K562 (cell line): ENCODE results near the gene PYGB. TPM values are rescaled to one million over a fixed set of nuclear protein-coding genes. Genes with fewer than 3 reads are reported as not detected.

Source experiments
- AFF4 ChIP-seq: sonication (generic); formaldehyde crosslinking; IDR thresholded peaks from 2 replicates; pipeline ENCODE4 v1.8.0; 2023; ENCODE audit warnings: mild to moderate bottlenecking, missing genetic modification reagents
- C11orf30 ChIP-seq: fragments of 450-650 bp; IDR thresholded peaks from 2 replicates; pipeline ENCODE4 v1.6.1; 2016; ENCODE audit warnings: low read depth, mild to moderate bottlenecking
- CAMTA2 ChIP-seq: fragments of 250-450 bp; sonication (Bioruptor Pico); conservative IDR thresholded peaks from 2 replicates; pipeline ENCODE4 v1.5.1; 2022
- CBX8 ChIP-seq: fragments of 200-600 bp; sonication (generic); IDR thresholded peaks from 2 replicates; pipeline ENCODE4 v1.6.1; 2012; ENCODE audit warnings: borderline replicate concordance, mixed run types, low read depth, mild to moderate bottlenecking, moderate library complexity, mixed read lengths, low read length, control low read depth, inconsistent platforms; ENCODE audit not compliant: poor library complexity, severe bottlenecking; ENCODE audit errors: extremely low read depth
- E2F4 ChIP-seq: sonication (generic); formaldehyde crosslinking; IDR thresholded peaks from 2 replicates; pipeline ENCODE4 v1.8.0; 2022; ENCODE audit warnings: mild to moderate bottlenecking, low read depth, missing genetic modification reagents
- HOXB6 ChIP-seq: fragments of 250-450 bp; sonication (Bioruptor Pico); IDR thresholded peaks from 2 replicates; pipeline ENCODE4 v1.5.1; 2022; ENCODE audit warnings: mild to moderate bottlenecking, borderline replicate concordance
- L3MBTL2 ChIP-seq: fragments of 450-650 bp; IDR thresholded peaks from 2 replicates; pipeline ENCODE4 v1.6.1; 2016; ENCODE audit warnings: mild to moderate bottlenecking, moderate library complexity
- MYC ChIP-seq, 2 experiments: fragments of 250-450 bp in 1 of 2; sonication (Bioruptor Pico) in 1 of 2; IDR thresholded peaks; 2 replicates each; pipeline versions ENCODE4 v1.5.1 to v1.6.1; 2012 to 2021; ENCODE audit warnings: low read depth in 2 of 2, borderline replicate concordance in 1 of 2, improper control_type of control experiment in 1 of 2, low read length in 1 of 2, mild to moderate bottlenecking in 1 of 2, moderate library complexity in 1 of 2
- NFXL1 ChIP-seq: fragments of 450-650 bp; formaldehyde crosslinking; IDR thresholded peaks from 2 replicates; pipeline ENCODE4 v1.4.0; 2021; ENCODE audit warnings: mild to moderate bottlenecking
- RNF219 ChIP-seq: fragments of 250-450 bp; sonication (Bioruptor Pico); IDR thresholded peaks from 2 replicates; pipeline ENCODE4 v1.5.0; 2022; ENCODE audit warnings: mild to moderate bottlenecking
- SIX5 ChIP-seq, 2 experiments: IDR thresholded peaks; 2 replicates each; pipeline ENCODE4 v1.6.1; 2011; ENCODE audit warnings: low read length in 2 of 2, borderline replicate concordance in 1 of 2, low read depth in 1 of 2, mild to moderate bottlenecking in 1 of 2, moderate library complexity in 1 of 2; ENCODE audit not compliant: insufficient read depth in 1 of 2
- SPI1 ChIP-seq: IDR thresholded peaks from 2 replicates; pipeline ENCODE4 v1.6.1; 2011; ENCODE audit warnings: low read depth, low read length, control low read depth, borderline replicate concordance
- XRCC5 ChIP-seq: fragments of 200-400 bp; formaldehyde crosslinking; IDR thresholded peaks from 2 replicates; pipeline ENCODE4 v1.6.1; 2017; ENCODE audit warnings: low read depth, mild to moderate bottlenecking, low read length
- ZC3H11A ChIP-seq: IDR thresholded peaks from 2 replicates; pipeline ENCODE4 v1.6.1; 2012; ENCODE audit warnings: low read depth, low read length, improper control_type of control experiment
- ZKSCAN3 ChIP-seq: fragments of 250-450 bp; sonication (Bioruptor Pico); IDR thresholded peaks from 2 replicates; pipeline ENCODE4 v1.4.0; 2020
- ZNF445 ChIP-seq: fragments of 250-450 bp; sonication (Bioruptor Pico); IDR thresholded peaks from 2 replicates; pipeline ENCODE4 v1.4.0; 2020; ENCODE audit warnings: low read depth, mild to moderate bottlenecking, moderate library complexity
- ZNF717 ChIP-seq: fragments of 250-450 bp; sonication (Bioruptor Pico); IDR thresholded peaks from 2 replicates; pipeline ENCODE4 v1.5.0; 2021
- polyA plus RNA-seq, 8 experiments: library from polyadenylated mRNA; depleted of rRNA in 4 of 8; stranded (reverse) in 5 of 8; unstranded in 3 of 8; fragments of >200 nt; fragmentation: Nextera tagmentation in 2 of 8; fragmentation: Illumina TruSeq in 1 of 8; extraction: Ambion mirVana in 2 of 8; extraction: Trizol in 1 of 8; gene quantifications; 2 replicates each; pipeline versions ENCODE4 v1.2.1 to v1.2.3, GENCODE V29; 2011 to 2014; ENCODE audit warnings: inconsistent platforms in 1 of 8, missing spikeins in 1 of 8
- total RNA-seq, 7 experiments: library from RNA; depleted of rRNA in 6 of 7; stranded (reverse); fragments of >200 nt in 6 of 7; fragmentation: Illumina TruSeq in 2 of 7; extraction: Trizol in 2 of 7; gene quantifications; 2 replicates each; pipeline versions ENCODE4 v1.2.1 to v1.2.3, GENCODE V29; 2011 to 2021; ENCODE audit warnings: low replicate concordance in 1 of 7

Gene PYGB
- total and polyA plus RNA-seq, 9 of the 15 experiments (the other 6 are each of a cell fraction or from before 2014, with no cell fraction given), result 0.34 to 18.0 (median 9.8) TPM

- TF ChIP-seq L3MBTL2 (peak; percentile 78), CBX8 (no peak), E2F4 (CRISPR knock-in tag) (no peak), ZKSCAN3 (no peak), SIX5 (IDR thresholded peaks at IDR 0.05; ENCODE audit: borderline replicate concordance in 1 of 2, insufficient read depth in 1 of 2, low read depth in 1 of 2, low read length in 2 of 2) (no peak), NFXL1 (no peak), CAMTA2 (CRISPR knock-in tag) (no peak), ZNF717 (CRISPR knock-in tag) (no peak), ZC3H11A (no peak), MYC (IDR thresholded peaks at IDR 0.05; ENCODE audit: low read depth, low read length) (peak; percentile 67), MYC (CRISPR knock-in tag; IDR thresholded peaks at IDR 0.05; ENCODE audit: borderline replicate concordance, low read depth) (no peak), XRCC5 (no peak), AFF4 (no peak), ZNF445 (CRISPR knock-in tag) (no peak), C11orf30 (no peak), SPI1 (peak; percentile 81), HOXB6 (CRISPR knock-in tag) (no peak), RNF219 (no peak)
These were observed 21.2 kb upstream of the PYGB start (continued) for GRCh38 chr20:25226433-25227316.
